Endothelial cell of umbilical vein (primary cell): ENCODE results near the gene CNNM3. TPM values are rescaled to one million over a fixed set of nuclear protein-coding genes. Genes with fewer than 3 reads are reported as not detected.

Experiments
- BruUV-seq: library from RNA; stranded (reverse); fragments of 400-500 nt; replicated peaks from 2 replicates; lab custom pipeline; 2021; lab: Mats Ljungman, UMichigan
- CTCF ChIA-PET: fragments of 300-600, 350-600 bp; sonication (Branson Sonifier 250); formaldehyde crosslinking; loops from one replicate; lab custom pipeline; 2021; ENCODE audit warnings: antibody characterized with exemption, inconsistent platforms; lab: Charles Lee
- POLR2A ChIA-PET: fragments of 300-600, 350-600 bp; sonication (Branson Sonifier 250); formaldehyde crosslinking; loops from one replicate; lab custom pipeline; 2021; ENCODE audit warnings: antibody characterized with exemption, inconsistent platforms; lab: Charles Lee
- DNase-seq: peaks from one replicate; pipeline ENCODE4 v3.0.0-alpha.2; 2011; ENCODE audit warnings: low read depth, low spot score
- FAIRE-seq: peaks from 2 replicates; lab custom pipeline; 2011; peaks lifted over from hg19 to GRCh38; lab: Jason Lieb, UNC
- H2AFZ ChIP-seq: 2 replicates; pipeline ENCODE4 v1.6.0; 2012; ENCODE audit warnings: low read depth, low read length, control low read depth, inconsistent platforms
- H3K27ac ChIP-seq: 2 replicates; pipeline ENCODE4 v1.5.1; 2011; ENCODE audit warnings: low read depth, mild to moderate bottlenecking, control low read depth, low read length, moderate library complexity; ENCODE audit not compliant: insufficient read depth
- H3K27me3 ChIP-seq, 2 experiments: 2 replicates each; pipeline versions ENCODE4 v1.6.0 to v1.6.1; 2011; ENCODE audit warnings: low read length in 2 of 2, mixed read lengths in 1 of 2; ENCODE audit not compliant: control insufficient read depth in 2 of 2, insufficient read depth in 2 of 2
- H3K36me3 ChIP-seq, 2 experiments: 2 replicates in 1 of 2; 3 replicates in 1 of 2; pipeline ENCODE4 v1.5.1; 2011; ENCODE audit warnings: low read length in 2 of 2, mild to moderate bottlenecking in 1 of 2, moderate library complexity in 1 of 2; ENCODE audit not compliant: control insufficient read depth in 2 of 2, insufficient read depth in 2 of 2; ENCODE audit errors: extremely low read depth in 1 of 2
- H3K4me1 ChIP-seq: 3 replicates; pipeline ENCODE4 v1.5.1; 2011; ENCODE audit warnings: mild to moderate bottlenecking, low read length; ENCODE audit not compliant: control insufficient read depth, insufficient read depth; ENCODE audit errors: extremely low read depth
- H3K4me2 ChIP-seq: 2 replicates; pipeline ENCODE4 v1.6.1; 2011; ENCODE audit warnings: low read length, control low read depth, mixed read lengths; ENCODE audit not compliant: insufficient read depth
- H3K4me3 ChIP-seq, 3 experiments: fragments of 200-600 bp in 1 of 3; sonication (generic), shearing (Covaris generic) in 1 of 3; replicated peaks in 1 of 3; 2 replicates each; pipeline ENCODE4 v1.5.1; 2011 to 2016; ENCODE audit warnings: control low read depth in 3 of 3, low read length in 3 of 3, mild to moderate bottlenecking in 2 of 3, inconsistent platforms in 1 of 3, low read depth in 1 of 3, moderate library complexity in 1 of 3; ENCODE audit not compliant: insufficient read depth in 1 of 3
- H3K79me2 ChIP-seq: 2 replicates; pipeline ENCODE4 v1.6.0; 2012; ENCODE audit warnings: low read length, inconsistent platforms; ENCODE audit not compliant: control insufficient read depth, insufficient read depth
- H3K9ac ChIP-seq: replicated peaks from 2 replicates; pipeline ENCODE3; 2011; ENCODE audit warnings: low read length, control low read depth; ENCODE audit not compliant: insufficient read depth; ENCODE audit errors: extremely low read depth
- H3K9me1 ChIP-seq: replicated peaks from 3 replicates; pipeline ENCODE4 v1.6.0; 2011; ENCODE audit warnings: mild to moderate bottlenecking, low read length; ENCODE audit not compliant: control insufficient read depth, insufficient read depth; ENCODE audit errors: extremely low read depth
- H3K9me3 ChIP-seq: replicated peaks from 2 replicates; pipeline ENCODE4 v1.5.1; 2012; ENCODE audit warnings: low read length, inconsistent platforms; ENCODE audit not compliant: control insufficient read depth, insufficient read depth
- H4K20me1 ChIP-seq: replicated peaks from 2 replicates; pipeline ENCODE3; 2011; ENCODE audit warnings: mild to moderate bottlenecking, low read length; ENCODE audit not compliant: control insufficient read depth, insufficient read depth; ENCODE audit errors: extremely low read depth
- EZH2 ChIP-seq: IDR thresholded peaks from 2 replicates; pipeline ENCODE4 v1.6.1; 2012; ENCODE audit warnings: borderline replicate concordance, low read depth, mild to moderate bottlenecking, moderate library complexity, low read length, inconsistent platforms; ENCODE audit not compliant: severe bottlenecking
- FOS ChIP-seq: IDR thresholded peaks from 2 replicates; pipeline ENCODE4 v1.6.1; 2011; ENCODE audit warnings: mild to moderate bottlenecking, low read length, moderate library complexity, borderline replicate concordance; ENCODE audit not compliant: insufficient read depth
- GATA2 ChIP-seq: IDR thresholded peaks from 2 replicates; pipeline ENCODE4 v1.7.0; 2011; ENCODE audit warnings: low read depth, mild to moderate bottlenecking, moderate library complexity, mixed read lengths, low read length; ENCODE audit not compliant: insufficient read length, insufficient read depth
- JUN ChIP-seq: IDR thresholded peaks from 2 replicates; pipeline ENCODE4 v1.6.1; 2011; ENCODE audit warnings: borderline replicate concordance, low read depth; ENCODE audit not compliant: insufficient read length, insufficient read depth
- MAX ChIP-seq: IDR thresholded peaks from 2 replicates; pipeline ENCODE4 v1.6.1; 2011; ENCODE audit not compliant: insufficient read depth, insufficient read length
- MYC ChIP-seq: IDR thresholded peaks from one replicate; pipeline ENCODE4 v1.6.1; 2011; ENCODE audit warnings: mild to moderate bottlenecking, low read depth, low read length
- POLR2A ChIP-seq: IDR thresholded peaks from 2 replicates; pipeline ENCODE4 v1.6.1; 2012; ENCODE audit warnings: low read depth, mild to moderate bottlenecking, control low read depth, low read length
- POLR2AphosphoS5 ChIP-seq: IDR thresholded peaks from 2 replicates; pipeline ENCODE4 v1.6.1; 2012; ENCODE audit warnings: low read depth, mild to moderate bottlenecking, control low read depth, low read length, moderate library complexity; ENCODE audit not compliant: insufficient read depth
- dilution Hi-C: fragments of 300-500 bp; cut with MboI; formaldehyde crosslinking; loops from one replicate; pipeline ENCODE4 v1.15.0; 2019; ENCODE audit warnings: low sequenced_read_pairs; ENCODE audit not compliant: extremely low pct_ligation_motif_present
- intact Hi-C: fragments of 100-400 bp; cut with micrococcal nuclease; formaldehyde crosslinking; loops from one replicate; pipeline ENCODE4 v1.10.0; 2022
- polyA plus RNA-seq, 4 experiments: library from polyadenylated mRNA; depleted of rRNA in 3 of 4; stranded (reverse) in 3 of 4; unstranded in 1 of 4; fragments of >200 nt; gene quantifications; 2 replicates each; pipeline versions ENCODE4 v1.2.1 to v1.2.3, GENCODE V29; 2011 to 2012; ENCODE audit warnings: missing spikeins in 1 of 4
- total RNA-seq: library from RNA; stranded (reverse); gene quantifications from 2 replicates; pipeline ENCODE4 v1.2.3, GENCODE V29; 2021
- TF ChIP-seq, protein P1 (sequence below), 2 donors: IDR thresholded peaks; 1 replicate in 1 of 2; 2 replicates in 1 of 2; pipeline ENCODE4 v1.5.1; 2011; ENCODE audit warnings: low read length in 2 of 2, mild to moderate bottlenecking in 2 of 2, moderate library complexity in 2 of 2, control low read depth in 1 of 2, inconsistent platforms in 1 of 2, low read depth in 1 of 2; ENCODE audit not compliant: insufficient read depth in 1 of 2; ENCODE audit errors: extremely low read depth in 1 of 2

CNNM3 gene
- total and polyA plus RNA-seq, 2 donors (not counting 3 experiments of a cell fraction or from before 2014, with no cell fraction given): 13.0 to 14.9 TPM

- Histone ChIP-seq H3K9me3 (no peaks in the 10 kb centered on the region), H3K4me2 (no peak overlapping the region), H3K36me3 (peaks cover 4 to 39% of the 10 kb centered on the region in 2 experiments), H3K79me2 (peaks cover 3% of the 10 kb centered on the region), H3K27ac (no peak overlapping the region), H3K9ac (no peak overlapping the region), H3K4me1 (peaks cover 13% of the 10 kb centered on the region), H3K27me3 (no peaks in the 10 kb centered on the region), H2AFZ (no peak overlapping the region), H3K4me3 (no peak overlapping the region), H4K20me1 (no peaks in the 10 kb centered on the region), H3K9me1 (no peaks in the 10 kb centered on the region)
- no peak for TF ChIP-seq EZH2
- TF ChIP-seq JUN: no peak
- no peak for TF ChIP-seq POLR2A
- no peak for TF ChIP-seq MYC
- no peak for TF ChIP-seq MAX
- TF ChIP-seq GATA2: no peak
- no peak for TF ChIP-seq FOS
- TF ChIP-seq, protein P1, sequence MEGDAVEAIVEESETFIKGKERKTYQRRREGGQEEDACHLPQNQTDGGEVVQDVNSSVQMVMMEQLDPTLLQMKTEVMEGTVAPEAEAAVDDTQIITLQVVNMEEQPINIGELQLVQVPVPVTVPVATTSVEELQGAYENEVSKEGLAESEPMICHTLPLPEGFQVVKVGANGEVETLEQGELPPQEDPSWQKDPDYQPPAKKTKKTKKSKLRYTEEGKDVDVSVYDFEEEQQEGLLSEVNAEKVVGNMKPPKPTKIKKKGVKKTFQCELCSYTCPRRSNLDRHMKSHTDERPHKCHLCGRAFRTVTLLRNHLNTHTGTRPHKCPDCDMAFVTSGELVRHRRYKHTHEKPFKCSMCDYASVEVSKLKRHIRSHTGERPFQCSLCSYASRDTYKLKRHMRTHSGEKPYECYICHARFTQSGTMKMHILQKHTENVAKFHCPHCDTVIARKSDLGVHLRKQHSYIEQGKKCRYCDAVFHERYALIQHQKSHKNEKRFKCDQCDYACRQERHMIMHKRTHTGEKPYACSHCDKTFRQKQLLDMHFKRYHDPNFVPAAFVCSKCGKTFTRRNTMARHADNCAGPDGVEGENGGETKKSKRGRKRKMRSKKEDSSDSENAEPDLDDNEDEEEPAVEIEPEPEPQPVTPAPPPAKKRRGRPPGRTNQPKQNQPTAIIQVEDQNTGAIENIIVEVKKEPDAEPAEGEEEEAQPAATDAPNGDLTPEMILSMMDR (IDR thresholded peaks at IDR 0.05; ENCODE audit: extremely low read depth in 1 of 2, insufficient read depth in 1 of 2, low read depth in 1 of 2, low read length in 2 of 2): no peak
- TF ChIP-seq POLR2AphosphoS5: no peak
- intact Hi-C loops: no loop called here
- DNase-seq (no peak), FAIRE-seq (no peak)
- POLR2A ChIA-PET: interaction anchor here (0.6 kb wide), 1 partner anchor 46 kb away, joined by 6 read pairs; no protein-coding TSS in a partner anchor
- dilution Hi-C loops: no loop called here
- no TSS peak for BruUV-seq
- CTCF ChIA-PET: interaction anchor here (4.3 kb wide), 1 partner anchor 9 kb away, joined by 81 read pairs; the partner anchor contains the start of gene SEMA4C
These were observed 44.3 kb downstream of the CNNM3 start for GRCh38 chr2:96860065-96861029.
